Smooth muscle cell (in vitro differentiated cells): ENCODE results near the gene IL4R. TPM values are rescaled to one million over a fixed set of nuclear protein-coding genes. Genes with fewer than 3 reads are reported as not detected.
A peak's percentile ranks its signal among the peaks of the same experiment; 100 is the strongest.

Experiments used
- DNase-seq: peaks from one replicate; lab custom pipeline; 2025; ENCODE audit not compliant: unreplicated experiment; lab: John Stamatoyannopoulos, UW
- H2AFZ ChIP-seq: fragments of 200-600 bp; sonication (generic); 2 replicates; pipeline ENCODE4 v1.6.0; 2016; ENCODE audit warnings: antibody characterized with exemption, low read depth, mild to moderate bottlenecking
- H3F3A ChIP-seq: fragments of 200-600 bp; sonication (generic); 2 replicates; pipeline ENCODE4 v1.6.0; 2017; ENCODE audit warnings: antibody characterized with exemption, low read depth
- H3K27ac ChIP-seq: fragments of 200-600 bp; sonication (generic); 2 replicates; pipeline ENCODE4 v1.5.1; 2016; ENCODE audit warnings: low read depth, mild to moderate bottlenecking
- H3K27me3 ChIP-seq: fragments of 200-600 bp; sonication (generic); 2 replicates; pipeline ENCODE4 v1.6.1; 2016; ENCODE audit warnings: low read depth, mild to moderate bottlenecking
- H3K36me3 ChIP-seq: fragments of 200-600 bp; sonication (generic); 2 replicates; pipeline ENCODE4 v1.5.1; 2016; ENCODE audit warnings: low read depth
- H3K4me1 ChIP-seq: fragments of 200-600 bp; sonication (generic); 2 replicates; pipeline ENCODE4 v1.5.1; 2016; ENCODE audit warnings: low read depth
- H3K4me2 ChIP-seq: fragments of 200-600 bp; sonication (generic); 2 replicates; pipeline ENCODE4 v1.6.0; 2016; ENCODE audit warnings: mild to moderate bottlenecking
- H3K4me3 ChIP-seq: fragments of 200-600 bp; sonication (generic); 2 replicates; pipeline ENCODE4 v1.5.1; 2016; ENCODE audit warnings: mild to moderate bottlenecking
- H3K79me2 ChIP-seq: fragments of 200-600 bp; sonication (generic); 2 replicates; pipeline ENCODE4 v1.6.0; 2016; ENCODE audit warnings: low read depth, mild to moderate bottlenecking
- H3K9ac ChIP-seq: fragments of 200-600 bp; sonication (generic); 2 replicates; pipeline ENCODE4 v1.6.0; 2016; ENCODE audit warnings: low read depth
- H3K9me3 ChIP-seq: fragments of 200-600 bp; sonication (generic); replicated peaks from 2 replicates; pipeline ENCODE4 v1.5.1; 2016; ENCODE audit warnings: low read depth
- H4K20me1 ChIP-seq: fragments of 200-600 bp; sonication (generic); 2 replicates; pipeline ENCODE4 v1.6.0; 2016; ENCODE audit warnings: low read depth
- CTCF ChIP-seq: fragments of 200-600 bp; sonication (generic); IDR thresholded peaks from 2 replicates; pipeline ENCODE4 v1.5.1; 2017; ENCODE audit warnings: borderline replicate concordance, mild to moderate bottlenecking, antibody characterized with exemption; ENCODE audit not compliant: insufficient read depth, poor library complexity, severe bottlenecking
- WGBS: methylation state at CpG from one replicate; pipeline ENCODE4 v1.1.7; 2016; ENCODE audit warnings: low lambda C conversion rate; 5-methylcytosine and 5-hydroxymethylcytosine counted together
- polyA plus RNA-seq: library from polyadenylated mRNA; unstranded; fragments of >200 nt; fragmentation: Nextera tagmentation; extraction: Ambion mirVana; gene quantifications from 2 replicates; pipeline ENCODE4 v1.2.1, GENCODE V29; 2016
- total RNA-seq: library from RNA; depleted of rRNA; stranded (reverse); fragments of >200 nt; gene quantifications from 2 replicates; pipeline ENCODE4 v1.2.3, GENCODE V29; 2014

Gene IL4R
- total and polyA plus RNA-seq, 2 experiments from 2014 or later = 13.4 to 24.0 TPM

GRCh38 chr16:27350006-27350405 is 36.2 kb downstream of the IL4R start:
- H2AFZ ChIP-seq = no peak overlapping the region
- TF ChIP-seq CTCF = no peak
- WGBS = 98% methylated on average over 3 of the region's 3 CpGs
- no peak overlapping the region for H3K4me3 ChIP-seq
- H4K20me1 ChIP-seq = no peaks in the 10 kb centered on the region
- peaks cover 11% of the 10 kb centered on the region for H3K36me3 ChIP-seq
- H3K4me2 ChIP-seq = no peak overlapping the region
- no peaks in the 10 kb centered on the region for H3K79me2 ChIP-seq
- H3K9ac ChIP-seq = no peak overlapping the region
- no peaks in the 10 kb centered on the region for H3K9me3 ChIP-seq
- no peaks in the 10 kb centered on the region for H3K27me3 ChIP-seq
- H3F3A ChIP-seq = no peaks in the 10 kb centered on the region
- no peak for DNase-seq
- no peaks in the 10 kb centered on the region for H3K4me1 ChIP-seq
- H3K27ac ChIP-seq = no peak overlapping the region

GRCh38 chr16:27351989-27352388 is 38.2 kb downstream of the IL4R start:
- Histone ChIP-seq H3K36me3 (peaks cover 11% of the 10 kb centered on the region), H3K4me1 (no peaks in the 10 kb centered on the region), H3F3A (no peaks in the 10 kb centered on the region), H3K27me3 (no peaks in the 10 kb centered on the region), H2AFZ (no peak overlapping the region), H3K4me3 (no peak overlapping the region), H3K9me3 (no peaks in the 10 kb centered on the region), H3K79me2 (no peaks in the 10 kb centered on the region), H3K9ac (no peak overlapping the region), H3K27ac (no peak overlapping the region), H3K4me2 (no peak overlapping the region), H4K20me1 (no peaks in the 10 kb centered on the region)
- no peak for TF ChIP-seq CTCF
- 96% methylated on average over 6 of the region's 6 CpGs for WGBS
- DNase-seq = no peak

- Histone ChIP-seq H4K20me1 (no peaks in the 10 kb centered on the region), H3K9me3 (no peaks in the 10 kb centered on the region), H3K4me2 (no peak overlapping the region), H2AFZ (no peak overlapping the region), H3K27me3 (no peaks in the 10 kb centered on the region), H3K9ac (no peak overlapping the region), H3K36me3 (peaks cover 11% of the 10 kb centered on the region), H3K27ac (no peak overlapping the region), H3F3A (no peaks in the 10 kb centered on the region), H3K79me2 (no peaks in the 10 kb centered on the region), H3K4me3 (no peak overlapping the region), H3K4me1 (no peaks in the 10 kb centered on the region)
- 97% methylated on average over 4 of the region's 4 CpGs for WGBS
- TF ChIP-seq CTCF = no peak
- DNase-seq = no peak
Measured at GRCh38 chr16:27353853-27354252, 40.1 kb downstream of the IL4R start.

- no peak for DNase-seq
- Histone ChIP-seq H3K79me2 (no peaks in the 10 kb centered on the region), H3K4me3 (no peak overlapping the region), H4K20me1 (no peaks in the 10 kb centered on the region), H3K4me1 (no peaks in the 10 kb centered on the region), H3K9ac (no peak overlapping the region), H3K36me3 (peaks cover 11% of the 10 kb centered on the region), H3K4me2 (no peak overlapping the region), H2AFZ (no peak overlapping the region), H3K9me3 (no peaks in the 10 kb centered on the region), H3F3A (no peaks in the 10 kb centered on the region), H3K27me3 (no peaks in the 10 kb centered on the region), H3K27ac (no peak overlapping the region)
- TF ChIP-seq CTCF = peak; percentile 11
- WGBS = 87% methylated on average over 12 of the region's 12 CpGs
Measured at GRCh38 chr16:27355610-27356009, 41.8 kb downstream of the IL4R start.
